C1 segment of cervical spinal cord (tissue), 14 donors: ENCODE results near the gene GOLGA6A.
A peak's percentile ranks its signal among the peaks of the same experiment; 100 is the strongest.
"Not testable (repeated sequence)": the region's sequence is repeated elsewhere in the genome, so short reads cannot be mapped to it uniquely, and the experiment has no call there.

ENCODE experiments used
- DNase-seq, 14 donors: peaks; one replicate each; lab custom pipeline; 2025; lab: John Stamatoyannopoulos, UW

Gene GOLGA6A

DNA sequence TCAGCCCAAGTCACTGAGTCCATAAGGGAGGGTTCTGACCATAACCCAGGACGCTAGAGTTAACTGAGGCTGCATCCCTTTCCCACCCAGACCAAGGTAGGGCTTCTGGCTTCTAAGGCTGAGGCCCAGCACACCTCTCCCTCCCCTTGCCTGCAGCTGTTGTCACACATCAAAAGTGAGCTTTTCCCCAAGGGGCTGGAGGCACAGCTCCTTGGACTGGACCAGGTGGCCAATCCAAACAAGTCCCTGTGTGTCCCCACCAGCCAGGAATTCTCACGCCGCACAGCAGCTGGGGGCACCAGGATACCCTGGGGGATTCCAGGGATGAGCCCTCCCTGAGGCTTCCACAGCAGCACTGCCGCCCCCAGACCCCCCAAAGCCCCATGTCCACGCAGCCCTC is 25.8 kb upstream of the GOLGA6A start:
- no peak for DNase-seq

DNA sequence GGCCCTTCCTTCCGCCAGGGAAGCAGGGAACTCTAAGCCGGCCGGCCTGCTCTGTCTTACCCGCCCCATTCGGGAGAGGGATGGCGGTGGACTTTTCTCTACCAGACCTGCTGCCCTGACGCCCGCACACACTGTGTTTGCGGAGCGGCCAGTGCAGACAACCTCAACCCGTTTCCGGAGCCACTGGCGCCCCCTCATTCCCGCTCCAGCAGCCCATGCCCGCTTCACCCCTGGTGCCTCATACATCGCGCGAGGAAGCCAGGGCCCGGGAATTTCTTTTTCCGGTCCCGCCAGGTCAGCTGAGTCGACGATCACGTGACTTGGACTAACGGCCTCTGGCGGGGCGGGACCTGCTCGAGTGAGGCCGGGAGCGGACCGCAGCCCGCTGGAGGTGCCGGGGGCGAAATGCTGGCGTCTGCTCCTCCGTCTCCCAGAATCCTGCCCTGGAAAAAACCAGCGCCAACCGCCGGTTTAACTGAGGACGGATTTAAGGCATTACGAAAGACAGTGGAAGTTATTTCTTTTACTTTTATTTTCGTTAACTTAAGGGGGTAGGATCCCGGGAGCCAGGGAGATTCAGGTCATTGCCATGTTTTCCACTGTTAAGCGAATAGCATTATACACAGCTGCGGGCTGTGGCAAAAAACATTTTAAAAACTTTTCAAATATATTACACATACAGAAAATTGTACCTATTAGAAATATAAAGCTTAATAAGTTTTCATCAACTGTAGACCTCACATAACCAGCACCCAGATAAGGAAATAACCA is 17.8 kb upstream of the GOLGA6A start:
- DNase-seq: not testable (repeated sequence)

DNA sequence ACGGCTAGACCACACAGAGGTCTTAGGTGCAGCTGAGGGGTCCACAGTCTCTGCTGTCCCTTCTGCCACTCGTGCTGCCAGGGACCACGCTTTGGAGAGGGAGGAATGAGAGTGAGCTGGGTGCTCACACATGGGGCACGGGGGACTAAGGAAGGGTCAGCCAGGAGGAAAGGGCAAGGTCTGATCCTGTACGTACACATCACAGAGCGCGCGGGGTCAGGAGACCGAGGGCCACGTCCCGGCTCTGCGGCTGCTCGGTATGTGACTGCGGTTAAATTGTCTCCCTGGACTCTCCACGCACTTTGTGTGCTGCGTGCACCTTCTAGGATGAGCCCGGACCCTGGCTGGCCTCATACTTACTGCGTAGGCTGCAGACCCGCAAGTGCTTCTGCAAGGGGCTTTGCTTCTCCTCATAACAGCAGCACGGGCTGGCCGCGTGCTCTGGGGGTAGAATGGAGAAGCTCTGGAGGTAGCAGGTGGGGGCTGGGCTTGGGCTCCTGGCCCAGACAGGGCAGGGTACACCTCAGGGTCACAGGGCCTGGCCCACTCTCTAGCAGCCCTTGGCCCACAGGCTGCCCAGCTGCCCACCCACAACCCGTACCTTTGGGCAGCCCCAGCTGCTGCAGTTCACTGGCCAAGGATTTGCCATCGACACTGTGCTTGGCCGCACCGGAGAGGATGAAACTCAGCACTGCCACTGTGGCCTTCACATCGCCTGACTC is 14.6 kb upstream of the GOLGA6A start:
- DNase-seq: not testable (repeated sequence)

DNA sequence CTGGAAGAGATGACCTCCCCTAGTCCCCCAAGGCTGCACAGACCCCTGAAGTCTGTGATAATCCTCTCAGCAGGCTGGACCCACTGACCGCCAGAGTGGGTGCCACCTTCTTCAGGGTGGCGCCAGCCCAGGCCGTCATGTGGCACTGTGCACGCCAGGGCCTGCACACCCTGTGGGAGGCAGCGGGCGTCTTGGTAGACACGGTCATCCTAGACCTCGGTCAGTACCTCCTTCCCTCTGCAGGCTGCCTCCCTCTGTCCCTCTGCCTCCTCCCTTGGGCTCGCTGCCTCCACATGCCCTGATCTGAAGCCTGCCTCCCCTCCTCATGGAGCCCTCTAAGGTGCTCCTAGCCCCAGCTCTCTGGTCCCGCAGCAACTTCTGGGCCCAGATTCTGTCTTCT is 13.3 kb upstream of the GOLGA6A start:
- DNase-seq: not testable (repeated sequence)

DNA sequence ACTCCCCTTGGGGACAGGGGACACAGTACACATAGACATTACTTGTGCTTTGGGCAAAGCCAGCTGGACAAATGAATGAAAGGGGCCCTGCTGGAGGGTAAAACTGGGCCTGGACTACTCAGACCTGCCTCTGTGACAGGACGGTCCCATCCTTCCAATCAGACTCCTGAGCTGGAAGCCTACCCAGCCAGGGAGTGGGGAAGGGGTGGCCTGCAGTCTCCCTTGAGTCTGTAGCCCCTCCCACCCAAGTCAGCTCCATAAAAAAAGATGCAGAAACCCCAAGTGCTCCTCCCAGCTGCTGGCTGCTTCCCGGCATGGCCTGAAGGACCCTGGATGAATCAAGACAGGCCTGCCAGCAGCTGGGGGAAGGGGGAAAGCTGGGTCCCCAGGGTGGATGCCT is 12.2 kb upstream of the GOLGA6A start:
- not testable (repeated sequence) for DNase-seq

DNA sequence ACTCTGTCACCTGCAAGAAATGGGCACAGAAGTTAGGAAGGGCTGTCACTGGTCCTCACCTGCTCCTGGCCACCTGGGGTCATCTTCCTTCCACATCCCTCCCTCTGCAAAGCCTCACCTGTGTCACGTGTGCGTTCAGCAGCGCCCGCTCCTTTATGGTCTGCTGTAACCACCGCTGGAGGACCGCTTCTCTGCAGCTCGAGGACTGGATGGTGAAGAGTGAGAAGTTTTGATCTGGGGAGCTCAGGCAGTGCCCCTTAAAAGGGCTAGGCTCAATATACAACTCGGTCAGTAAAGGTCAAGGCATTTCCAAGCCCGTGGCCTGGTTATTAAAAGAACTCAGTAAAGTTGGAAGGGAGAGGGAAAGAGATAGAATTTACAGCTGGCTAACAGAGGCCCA is 6.6 kb downstream of the GOLGA6A start:
- not testable (repeated sequence) for DNase-seq

DNA sequence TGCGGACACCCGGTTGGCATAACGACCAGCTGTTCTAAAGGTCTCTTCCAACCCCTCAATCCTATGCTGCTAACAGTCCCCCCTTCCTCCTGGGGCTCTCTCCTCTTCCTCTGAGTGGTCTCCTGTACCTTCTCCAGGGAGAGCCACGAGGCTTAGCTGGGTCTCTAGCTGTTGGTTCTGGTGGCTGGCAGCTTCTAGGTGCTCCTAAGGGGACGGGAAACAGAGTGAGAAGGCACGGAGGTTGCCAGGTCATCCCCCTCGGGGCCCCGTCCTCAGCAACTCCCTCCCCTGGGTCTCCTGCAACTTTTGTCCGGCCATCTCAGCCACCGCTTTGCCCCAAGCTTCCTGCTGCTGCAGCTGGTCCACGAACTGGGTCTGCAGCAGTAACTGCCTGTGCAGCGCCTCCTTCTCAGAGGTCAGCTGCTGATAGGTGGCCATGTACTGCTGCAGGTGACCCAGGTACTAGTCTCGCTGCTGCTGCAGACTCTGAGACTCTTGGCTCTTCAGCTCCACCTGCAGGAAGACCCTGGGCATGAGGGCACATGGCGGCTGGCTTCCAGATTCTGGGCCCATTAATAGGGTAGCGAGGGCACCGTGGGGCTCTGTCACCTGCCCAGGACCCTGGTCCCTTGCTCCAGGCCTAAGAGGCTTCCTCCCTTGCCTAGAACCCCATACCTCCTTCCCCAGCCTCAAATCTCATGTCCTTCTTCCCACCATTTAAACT is 9.6 kb downstream of the GOLGA6A start:
- not testable (repeated sequence) for DNase-seq

DNA sequence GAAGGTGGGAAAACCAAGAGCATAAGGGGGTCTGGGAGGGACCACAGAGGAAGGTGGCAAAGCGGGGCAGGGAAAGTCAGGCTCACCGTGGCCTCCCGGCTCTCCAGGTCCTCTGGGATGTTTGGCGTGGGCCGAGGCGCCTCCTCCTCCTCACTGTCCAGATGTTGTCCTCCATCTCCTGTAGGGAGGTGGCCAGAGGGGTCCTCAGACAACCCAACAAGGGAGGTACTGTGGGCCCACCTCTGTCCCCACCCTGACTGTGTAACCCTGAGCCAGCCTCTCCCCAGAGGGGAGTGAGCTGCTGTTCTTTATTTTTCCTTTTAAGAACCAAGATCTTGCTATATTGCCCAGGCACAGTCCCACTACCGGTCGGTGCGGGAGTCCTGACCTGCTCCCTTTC is 10.2 kb downstream of the GOLGA6A start:
- not testable (repeated sequence) for DNase-seq

DNA sequence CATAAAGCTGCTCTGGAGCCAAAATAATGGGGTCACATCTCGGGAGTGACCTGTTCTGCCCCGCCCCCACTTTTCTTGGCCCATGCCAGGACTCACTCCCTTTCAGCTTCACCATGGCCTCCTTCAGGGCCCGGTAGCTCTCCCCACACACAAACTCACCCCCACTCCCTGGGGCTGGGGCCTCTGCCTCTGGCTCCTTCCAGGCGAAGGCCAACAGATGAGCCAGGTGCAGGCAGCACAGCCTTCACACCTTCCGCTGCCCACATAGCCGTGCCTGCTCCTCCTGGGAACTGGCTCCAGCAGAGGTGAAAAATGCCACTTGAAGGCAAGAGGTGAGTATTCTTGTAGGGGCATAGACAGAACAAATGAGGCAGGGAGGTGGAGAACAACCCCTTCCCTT is 10.7 kb downstream of the GOLGA6A start:
- DNase-seq: not testable (repeated sequence)

DNA sequence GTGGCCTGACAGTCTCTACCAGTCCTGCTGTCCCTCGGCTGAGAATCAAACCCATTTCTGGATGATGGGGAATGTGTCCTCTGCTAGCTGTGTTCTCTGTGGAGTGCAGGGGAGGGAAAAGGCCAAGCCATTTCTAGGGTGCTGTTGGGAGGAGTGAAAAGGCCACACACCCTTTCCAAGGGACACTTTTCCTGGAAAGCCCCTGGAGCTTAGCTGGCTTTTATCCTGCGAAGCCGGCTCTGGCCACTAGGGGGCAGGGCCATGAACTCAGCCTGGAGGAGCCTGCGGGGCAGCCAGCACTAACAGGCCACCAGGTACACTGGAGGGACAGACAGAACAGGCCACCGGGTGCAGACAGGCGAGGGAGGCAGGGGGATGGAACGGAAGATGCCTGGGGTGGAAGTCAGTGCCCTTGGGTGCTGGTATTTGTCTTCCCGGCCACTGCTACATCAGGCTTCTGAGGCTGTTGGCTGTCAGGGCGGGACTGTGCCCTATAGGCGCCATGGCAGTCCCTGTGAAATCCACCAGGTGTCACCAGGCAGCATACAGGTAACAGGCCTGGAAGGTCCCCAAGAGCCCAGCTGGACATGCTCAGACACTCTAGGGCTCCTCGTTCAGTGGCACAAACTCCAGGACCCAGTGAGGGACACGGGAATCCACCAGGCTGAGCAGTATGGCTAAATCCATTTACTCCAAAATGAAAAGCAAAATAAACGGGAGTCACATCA is 16.5 kb downstream of the GOLGA6A start:
- not testable (repeated sequence) for DNase-seq

DNA sequence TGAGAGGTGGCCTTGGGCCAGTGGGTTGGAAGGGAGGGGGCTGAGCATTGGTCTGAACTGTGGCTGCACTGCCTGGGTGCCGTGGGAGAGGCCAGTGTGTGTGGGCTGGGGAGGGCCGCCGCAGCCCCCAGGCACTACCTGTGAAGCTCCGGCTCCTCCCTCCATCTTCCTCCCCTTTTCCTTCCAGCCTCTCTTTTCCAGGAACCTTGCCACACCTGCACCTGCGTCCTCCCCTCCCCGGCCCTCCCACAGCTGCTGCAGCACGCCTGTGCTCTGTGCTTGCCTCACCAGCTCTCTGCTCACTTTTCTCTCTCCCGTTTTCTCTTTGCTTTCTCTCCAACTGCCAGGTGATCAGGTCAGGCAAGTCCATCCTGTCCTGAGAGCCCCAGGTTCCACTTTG is 17.5 kb downstream of the GOLGA6A start:
- not testable (repeated sequence) for DNase-seq

DNA sequence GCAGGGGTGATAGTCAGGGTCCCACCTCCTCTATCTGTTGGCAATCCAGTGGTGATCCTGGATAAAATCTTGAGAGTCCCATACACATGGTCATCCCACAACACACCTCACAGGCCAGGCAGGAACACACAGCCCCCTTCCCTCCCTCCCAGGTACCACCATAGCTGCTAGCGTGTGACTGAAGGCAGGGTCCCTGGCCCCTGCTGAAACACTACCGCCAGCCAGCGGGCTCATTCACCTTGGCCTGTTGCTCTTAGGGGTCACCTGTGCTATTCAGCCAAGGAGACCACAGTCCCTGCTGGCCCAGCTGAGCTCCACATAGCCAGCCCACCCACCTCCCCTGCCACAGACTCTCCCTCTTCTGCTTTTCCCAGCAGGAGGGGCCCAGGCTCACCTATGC is 18.2 kb downstream of the GOLGA6A start:
- DNase-seq: not testable (repeated sequence)

DNA sequence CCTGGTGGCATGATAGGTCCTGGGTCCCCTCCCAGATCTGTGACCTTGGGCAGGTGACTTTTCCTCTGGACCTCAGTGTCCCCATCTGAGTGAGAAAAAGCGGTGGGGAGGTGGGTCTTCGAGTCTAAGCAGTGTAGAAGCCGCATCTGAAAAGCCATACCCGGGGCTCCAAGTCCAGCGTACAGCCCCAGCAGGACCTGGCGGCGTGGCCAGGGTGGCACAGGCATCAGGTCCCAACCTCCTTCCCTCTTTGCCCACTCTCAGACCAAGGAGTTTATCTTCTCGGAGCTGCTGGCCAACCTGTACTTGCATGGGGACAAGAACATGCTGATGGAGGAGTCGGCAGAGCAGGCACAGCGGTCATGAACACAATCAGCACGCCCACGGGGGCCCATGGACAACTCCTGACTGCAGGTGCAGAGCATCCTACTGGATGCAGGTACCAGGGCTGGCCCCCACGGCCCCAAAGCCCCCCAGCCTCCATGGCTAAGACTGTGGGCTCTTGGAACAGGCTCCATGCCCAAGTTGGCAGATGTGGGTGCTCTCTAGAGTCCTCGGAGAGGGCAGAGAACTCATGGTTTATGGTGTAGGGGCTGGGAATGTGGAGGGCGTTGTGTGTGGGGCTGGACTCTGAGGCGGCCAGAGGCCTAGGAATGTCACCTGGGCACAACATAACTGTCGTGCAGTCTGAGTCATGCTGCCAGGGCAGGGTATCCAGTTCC is 18.8 kb downstream of the GOLGA6A start:
- DNase-seq: not testable (repeated sequence)

DNA sequence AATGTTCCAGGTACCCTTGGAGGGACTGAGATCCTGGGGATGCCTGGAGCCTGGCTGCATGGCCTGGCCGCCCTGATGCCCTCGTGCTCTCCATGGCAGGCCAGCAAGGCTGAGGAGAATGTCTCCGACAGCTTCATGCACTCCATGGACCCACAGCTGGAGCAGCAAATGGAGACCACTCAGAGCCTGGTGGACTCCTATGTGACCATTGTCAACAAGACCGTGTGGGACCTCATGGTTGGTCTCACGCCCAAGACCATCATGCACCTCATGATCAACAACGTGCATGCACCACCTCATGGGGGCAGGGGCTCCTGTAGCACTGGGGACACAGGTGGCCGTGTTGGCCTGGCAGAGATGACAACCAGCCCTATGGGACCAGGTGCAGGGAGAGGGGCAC is 19.7 kb downstream of the GOLGA6A start:
- no peak for DNase-seq

DNA sequence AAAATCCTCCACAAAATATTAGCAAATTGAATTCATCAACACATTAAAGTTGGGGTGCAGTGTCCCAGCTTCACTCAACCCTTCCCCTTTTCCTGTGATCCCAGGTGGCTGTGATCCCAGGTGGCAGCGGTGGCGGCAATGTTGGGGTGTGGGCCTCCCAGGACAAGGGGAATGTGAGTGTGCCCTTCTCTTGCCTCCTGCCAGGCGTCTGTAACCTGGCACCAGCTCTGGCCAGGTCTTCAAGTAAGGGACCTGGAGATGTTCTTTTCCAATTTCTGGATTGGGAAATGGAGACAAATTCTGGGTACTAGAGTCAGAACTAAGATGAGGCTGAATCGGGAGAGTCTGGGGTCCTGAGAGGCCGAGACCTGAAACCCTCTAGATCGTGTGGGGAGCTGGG is 20.1 kb downstream of the GOLGA6A start:
- DNase-seq: no peak

DNA sequence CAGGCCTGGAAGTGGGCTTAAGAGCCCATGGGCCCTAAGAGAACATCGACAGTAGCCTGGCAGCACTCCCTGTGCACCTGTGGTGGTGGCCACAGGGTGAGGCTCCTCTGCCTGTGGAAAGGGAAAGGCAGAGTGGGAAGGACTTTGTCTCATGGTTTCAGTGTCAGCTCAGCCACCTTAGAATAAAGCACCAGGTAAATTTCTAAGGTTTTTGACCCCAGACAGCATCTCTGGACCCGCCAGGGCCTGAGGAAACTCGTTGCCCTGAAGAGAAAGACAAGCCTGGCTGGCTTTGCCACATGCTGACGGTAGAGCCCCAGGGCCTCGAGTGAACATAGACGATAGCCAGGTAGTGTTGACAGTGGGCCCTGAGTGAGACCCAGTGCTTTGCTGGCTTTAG is 22.1 kb downstream of the GOLGA6A start:
- no peak for DNase-seq

DNA sequence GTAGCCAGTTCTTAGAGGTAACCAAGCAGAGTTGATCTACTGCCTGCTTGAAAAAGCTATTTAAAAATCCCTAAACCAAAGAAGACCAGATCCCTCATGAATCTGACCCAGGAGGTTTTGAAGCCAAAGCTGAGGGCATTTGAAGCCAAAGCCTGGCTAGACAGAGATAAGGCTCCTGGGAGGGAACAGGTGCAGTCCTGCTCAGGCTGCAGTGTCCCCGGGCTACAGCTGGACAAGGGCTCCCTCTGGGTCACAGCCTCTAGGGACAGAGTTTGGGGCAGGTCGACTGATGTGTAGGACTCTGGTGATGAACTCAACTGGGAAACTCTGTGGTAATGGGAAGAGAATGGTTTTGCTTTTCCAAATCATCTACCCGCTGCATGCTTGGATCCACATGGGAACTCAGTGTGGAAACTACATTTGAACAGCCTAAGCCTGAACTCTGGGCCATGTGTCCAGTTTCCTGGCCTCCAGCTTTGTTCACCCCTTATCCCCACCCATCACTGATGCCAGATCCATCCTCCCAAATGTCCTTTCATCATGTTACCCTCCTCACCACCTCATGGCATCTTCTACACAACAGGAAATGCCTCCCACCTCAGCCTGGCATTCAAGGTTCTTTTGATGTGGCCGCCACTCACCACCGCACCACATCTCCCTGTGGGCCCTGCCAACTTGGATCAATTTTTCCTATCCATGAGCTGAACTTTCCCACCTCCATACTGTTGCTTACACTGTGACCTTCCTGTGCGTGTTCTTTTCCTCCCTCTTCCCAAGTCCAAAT is 23.1 kb downstream of the GOLGA6A start:
- not testable (repeated sequence) for DNase-seq

DNA sequence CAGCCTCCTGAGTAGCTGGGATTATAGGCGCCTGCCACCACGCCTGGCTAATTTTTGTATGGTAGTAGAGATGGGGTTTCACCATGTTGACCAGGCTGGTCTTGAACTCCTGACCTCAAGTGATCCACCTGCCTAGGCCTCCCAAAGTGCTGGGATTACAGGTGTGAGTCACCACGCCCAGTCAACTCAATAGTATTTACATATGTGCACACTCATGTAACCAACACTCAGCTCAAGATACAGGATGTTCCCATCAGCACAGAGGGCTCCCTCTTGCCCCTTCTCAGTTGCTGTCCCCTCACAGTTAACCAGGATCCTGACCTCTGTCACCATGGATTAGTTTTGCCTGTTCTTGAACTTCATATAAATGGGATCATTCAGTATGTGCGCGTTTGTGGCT is 26.0 kb downstream of the GOLGA6A start:
- DNase-seq: not testable (repeated sequence)

DNA sequence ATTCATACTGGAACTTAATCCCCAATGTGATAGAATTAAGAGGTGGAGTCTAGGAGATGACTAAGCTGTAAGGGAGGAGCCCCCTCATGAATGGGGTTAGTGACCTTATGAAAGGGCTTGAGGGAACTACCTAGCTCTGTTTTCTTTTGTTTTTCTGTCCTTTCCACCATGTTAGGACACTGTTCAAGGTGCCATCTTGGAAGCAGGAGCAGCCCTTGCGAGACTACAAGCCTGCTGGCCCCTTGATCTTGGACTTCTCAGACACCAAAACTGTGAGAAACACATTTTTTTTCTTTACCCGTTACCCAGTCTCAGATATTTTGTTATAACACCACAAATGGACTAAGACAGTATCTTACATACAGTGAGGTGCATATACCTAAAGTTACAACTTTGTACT is 26.5 kb downstream of the GOLGA6A start:
- DNase-seq: no peak

DNA sequence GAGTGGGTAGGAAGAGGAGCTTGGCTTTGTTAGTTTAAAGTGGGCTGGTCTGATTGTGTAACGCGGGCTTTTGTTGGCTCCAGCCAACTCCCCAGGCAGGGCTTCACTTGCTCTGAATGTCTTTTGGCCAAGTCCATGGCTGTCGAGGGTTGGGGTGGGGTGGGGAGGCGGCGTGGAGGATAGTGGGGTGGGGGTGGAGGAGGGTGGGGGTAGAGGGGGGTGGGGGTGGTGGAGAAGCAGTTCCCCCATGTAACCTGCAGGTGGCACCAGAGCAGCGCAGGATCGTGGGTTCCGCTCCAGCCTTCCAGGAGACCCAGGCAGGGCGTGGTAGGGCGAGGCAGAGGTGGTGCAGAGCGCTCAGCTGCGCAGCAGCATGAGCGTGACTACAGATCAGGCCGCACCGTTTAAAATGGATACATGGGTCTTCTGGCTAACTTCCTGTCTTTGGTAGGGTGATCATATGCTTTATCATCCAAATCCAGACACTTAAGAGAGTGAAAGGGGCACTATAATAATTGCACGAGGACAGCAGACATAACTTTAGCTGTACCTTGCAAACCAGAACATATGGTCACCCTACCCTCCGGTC is 28.3 kb downstream of the GOLGA6A start:
- peak in 10 of 14 donors; percentile 4 to 37 (median 14) for DNase-seq
